Right cardiac atrium (tissue), 5 donors: Measurements from ENCODE around the gene NPFF. TPM values are rescaled to one million over a fixed set of nuclear protein-coding genes. Genes with fewer than 3 reads are reported as not detected.
"Not testable (repeated sequence)": the region's sequence is repeated elsewhere in the genome, so short reads cannot be mapped to it uniquely, and the experiment has no call there.

ENCODE experiments used
- ATAC-seq, 2 donors: fragments of 200-7000 bp; cut with Tn5 transposase; one replicate each; pipeline versions ENCODE4 v1.8.0 to v1.9.1; 2020; ENCODE audit warnings: moderate library complexity in 2 of 2, mild to moderate bottlenecking in 1 of 2
- DNase-seq, 3 donors: peaks; one replicate each; pipeline ENCODE4 v3.0.0-alpha.2; 2020
- H3K27ac ChIP-seq: one replicate; pipeline ENCODE4 v1.5.1; 2013; ENCODE audit warnings: mild to moderate bottlenecking, low read length, control low read depth, moderate library complexity
- H3K27me3 ChIP-seq: one replicate; pipeline ENCODE4 v1.6.1; 2013; ENCODE audit not compliant: control insufficient read depth, insufficient read depth
- H3K4me1 ChIP-seq: one replicate; pipeline ENCODE4 v1.6.1; 2013; ENCODE audit warnings: low read length; ENCODE audit not compliant: control insufficient read depth, insufficient read depth
- H3K4me3 ChIP-seq: one replicate; pipeline ENCODE4 v1.5.1; 2013; ENCODE audit warnings: low read length, control low read depth
- H3K9me3 ChIP-seq: one replicate; pipeline ENCODE4 v1.6.1; 2013; ENCODE audit warnings: low read length; ENCODE audit not compliant: control insufficient read depth
- WGBS: extraction: QIAGEN DNeasy Blood & Tissue Kit; methylation state at CpG from one replicate; pipeline ENCODE4 v1.1.7; 2013; 5-methylcytosine and 5-hydroxymethylcytosine counted together
- intact Hi-C, 4 donors: fragments of 100-400 bp; cut with DNase I; formaldehyde crosslinking; loops; one replicate each; pipeline versions ENCODE4 v1.11.0 to v1.14.0; 2022 to 2023
- long read RNA-seq, 4 donors: library from polyadenylated mRNA; unstranded; transcript quantifications; one replicate each; pipeline ENCODE4 v2.0.0, GENCODE V29; 2020 to 2021
- polyA plus RNA-seq: library from polyadenylated mRNA; stranded (reverse); fragments of 200-250 nt; gene quantifications from one replicate; pipeline ENCODE4 v1.2.3, GENCODE V29; 2013
- total RNA-seq, 4 donors: library from RNA; stranded (reverse); fragmentation: NEBNext Ultra II Directional; extraction: Animal tissue kit (Norgen Biotek cat#: 25700); gene quantifications; one replicate each; pipeline ENCODE4 v1.2.1, GENCODE V29; 2021
- donor health status: healthy with polysubstance abuse.
- donor health status: DM: no; HTN: yes; CAD: no.
- donor health status: DM: no; HTN: no; CAD: no.
- donor health status: DM: no; HTN: yes; CAD: no; lungs with severe emphysema.
- donor health status: DM: yes; HTN: yes; CAD: no.

The NPFF gene, protein sequence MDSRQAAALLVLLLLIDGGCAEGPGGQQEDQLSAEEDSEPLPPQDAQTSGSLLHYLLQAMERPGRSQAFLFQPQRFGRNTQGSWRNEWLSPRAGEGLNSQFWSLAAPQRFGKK
- total RNA-seq (not detected), polyA plus RNA-seq (not detected)
- long read RNA-seq, donor 1, result 0 reads
- long read RNA-seq, donor 2, result 0 reads
- long read RNA-seq, donor 3, result 0 reads
- long read RNA-seq, donor 4, result 0 reads

DNA sequence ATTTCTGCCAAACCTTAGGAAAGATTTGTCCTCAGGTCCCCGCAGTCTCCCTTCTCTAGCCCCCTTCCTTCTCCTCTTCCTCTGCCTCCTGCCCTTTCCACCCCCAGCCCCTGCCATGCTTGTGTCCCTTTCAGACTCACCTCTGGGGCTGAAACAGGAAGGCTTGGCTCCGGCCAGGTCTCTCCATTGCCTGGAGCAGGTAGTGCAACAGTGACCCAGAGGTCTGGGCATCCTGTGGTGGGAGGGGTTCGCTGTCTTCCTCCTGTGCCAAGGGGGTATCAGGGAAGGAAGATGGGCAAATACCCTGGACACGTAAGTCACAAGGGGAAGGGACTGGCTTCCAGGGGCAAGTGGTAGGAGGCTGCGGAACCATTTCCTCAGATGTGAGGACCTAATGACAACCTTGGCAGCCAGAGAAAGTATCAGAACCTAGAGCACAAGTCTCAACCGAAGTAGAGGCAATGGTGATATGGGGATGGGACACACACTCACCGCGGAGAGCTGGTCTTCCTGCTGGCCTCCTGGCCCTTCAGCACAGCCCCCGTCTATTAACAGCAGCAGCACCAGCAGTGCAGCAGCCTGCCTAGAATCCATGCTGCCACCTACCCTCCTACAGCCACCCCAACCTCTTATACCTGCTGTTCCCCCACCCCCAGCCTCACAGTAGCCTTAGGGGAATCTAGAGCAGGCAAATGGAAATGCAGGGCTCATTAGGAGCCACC lies at the start of gene NPFF:
Gene NPFF, minus strand, starts transcription at position 604 of the 722 bp plus-strand sequence. Its CDS starts 10 bp downstream, at position 594.
- intact Hi-C loops, result loop anchor here (5.0 to 10.0 kb wide), 3 partner anchors 52 to 182 kb away; partner anchors contain the start of genes AAAS (in 3 of the 4) and PCBP2 (in 1 of the 4)
- H3K4me1 ChIP-seq, result peaks cover 2% of the 10 kb centered on the region
- H3K27me3 ChIP-seq, result no peaks in the 10 kb centered on the region
- H3K27ac ChIP-seq, result no peak within 1 kb of the TSS
- H3K9me3 ChIP-seq, result no peaks in the 10 kb centered on the region
- WGBS, result 84% methylated on average over 9 of the region's 9 CpGs
- no peak within 1 kb of the TSS for H3K4me3 ChIP-seq
- peak in 1 of 3 donors; percentile 40 for DNase-seq
- ATAC-seq, result no peak

DNA sequence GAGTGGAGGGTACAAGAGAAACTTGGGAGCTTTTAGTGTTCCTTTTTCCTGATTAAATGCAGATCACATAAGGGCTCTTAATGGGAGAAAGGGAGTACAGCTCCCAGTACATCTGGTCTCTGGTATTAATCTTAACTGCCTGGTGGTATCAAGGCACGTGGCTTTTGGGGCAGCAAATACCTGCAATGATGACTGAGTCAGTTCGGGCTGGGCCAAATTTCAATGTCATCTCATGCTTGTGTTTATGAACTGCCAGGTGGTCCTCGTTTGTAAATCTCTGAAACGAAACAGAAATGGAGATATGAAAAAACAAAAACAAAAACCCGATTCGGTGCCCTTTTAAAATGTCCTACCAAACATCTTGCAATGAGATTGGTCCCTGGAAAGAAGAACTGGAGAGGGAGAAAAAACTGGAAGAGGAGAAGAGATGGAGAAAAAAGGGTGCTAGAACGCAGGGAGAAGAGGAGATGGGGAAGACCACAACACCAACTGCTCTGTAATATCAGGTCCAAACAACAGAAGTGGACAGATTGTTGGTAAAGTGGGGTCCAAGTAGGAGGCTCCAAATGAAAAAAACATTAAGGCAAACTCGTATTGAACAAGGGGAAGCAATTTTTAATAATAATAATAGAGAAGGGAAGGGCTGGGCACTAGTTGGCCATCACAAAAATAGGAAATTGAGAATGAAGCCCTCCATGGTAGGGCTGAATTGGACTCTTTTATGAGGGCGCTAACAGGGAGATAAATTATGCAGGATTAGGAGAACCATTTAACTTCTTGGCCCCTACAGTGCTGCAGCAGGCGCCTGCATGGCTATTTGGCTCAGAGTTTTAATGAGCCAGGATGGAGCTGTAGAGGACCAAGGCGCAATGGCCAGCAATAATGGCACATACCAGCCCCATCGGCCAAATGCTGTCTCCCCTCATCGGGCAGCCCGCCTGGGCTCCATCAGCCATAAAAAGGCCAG lies 45.4 kb upstream of the NPFF start:
- Histone ChIP-seq H3K27ac (no peak overlapping the region), H3K9me3 (no peaks in the 10 kb centered on the region), H3K4me1 (peaks cover 3% of the 10 kb centered on the region), H3K4me3 (no peak overlapping the region), H3K27me3 (no peaks in the 10 kb centered on the region)
- intact Hi-C loops, result no loop called here
- WGBS, result 87% methylated on average over 14 of the region's 14 CpGs
- ATAC-seq (no peak), DNase-seq (no peak)

DNA sequence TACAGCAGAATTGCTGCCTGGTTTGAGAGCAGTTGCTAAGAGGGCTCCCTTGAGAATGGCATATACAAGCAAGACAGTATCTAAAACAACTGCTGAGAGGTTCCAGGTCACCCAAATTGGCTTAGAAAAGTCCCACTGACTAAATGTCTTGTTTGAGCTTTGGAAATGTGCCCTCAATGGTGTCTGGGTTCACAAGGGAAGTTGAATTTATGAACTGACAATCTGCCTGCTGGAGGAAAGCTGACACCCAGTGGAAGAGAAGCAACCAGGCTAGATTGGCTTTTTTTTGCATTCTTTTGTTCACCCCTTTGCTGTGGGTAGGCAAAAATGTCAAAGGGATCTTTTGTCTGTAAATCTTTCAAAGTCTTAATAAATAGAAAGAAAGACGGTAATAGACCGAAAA lies 44.6 kb upstream of the NPFF start:
- H3K9me3 ChIP-seq, result no peaks in the 10 kb centered on the region
- H3K4me1 ChIP-seq, result peaks cover 3% of the 10 kb centered on the region
- no peaks in the 10 kb centered on the region for H3K27me3 ChIP-seq
- H3K27ac ChIP-seq, result no peak overlapping the region
- no peak for DNase-seq
- intact Hi-C loops, result no loop called here
- ATAC-seq, result no peak
- 90% methylated on average over 2 of the region's 2 CpGs for WGBS
- no peak overlapping the region for H3K4me3 ChIP-seq

DNA sequence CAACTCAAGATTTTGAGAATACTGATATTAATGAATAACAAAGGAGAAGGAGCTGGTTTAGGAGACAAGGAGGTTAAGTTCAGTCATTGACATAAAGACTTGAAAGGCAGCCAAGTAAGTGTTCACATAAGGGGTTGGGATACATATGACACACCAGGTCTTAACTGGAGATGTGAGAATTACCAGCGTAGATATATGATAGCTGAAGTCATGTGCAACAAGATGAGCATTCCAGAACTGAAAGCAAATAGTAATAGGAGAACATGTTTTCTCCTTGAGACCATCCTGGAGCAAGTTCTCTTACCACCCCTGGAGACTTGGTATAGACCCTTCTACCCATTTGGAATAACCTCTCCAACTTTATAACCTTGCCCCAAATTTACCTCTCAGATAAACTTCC lies 43.3 kb upstream of the NPFF start:
- Histone ChIP-seq H3K27me3 (no peaks in the 10 kb centered on the region), H3K9me3 (no peaks in the 10 kb centered on the region), H3K4me1 (peaks cover 2% of the 10 kb centered on the region), H3K27ac (no peak overlapping the region), H3K4me3 (no peak overlapping the region)
- 67% methylated on average over 1 of the region's 1 CpG for WGBS
- DNase-seq, result no peak
- intact Hi-C loops, result no loop called here
- no peak for ATAC-seq

DNA sequence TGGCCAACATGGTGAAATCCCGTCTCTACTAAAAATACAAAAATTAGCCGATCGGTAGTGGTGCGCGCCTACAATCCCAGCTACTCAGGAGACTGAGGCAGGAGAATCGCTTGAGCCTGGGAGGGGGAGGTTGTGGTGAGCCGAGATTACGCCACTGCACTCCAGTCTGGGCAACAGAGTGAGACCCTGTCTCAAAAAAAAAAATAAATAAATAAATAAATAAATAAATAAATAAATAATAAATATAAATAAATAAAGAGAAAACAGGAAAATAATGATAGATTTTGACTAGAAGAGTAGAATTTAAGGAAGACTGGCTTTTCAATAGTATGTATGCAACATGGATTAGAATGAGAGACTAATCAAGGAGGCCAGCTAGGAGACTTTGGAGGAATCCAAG lies 42.8 kb upstream of the NPFF start:
- H3K4me1 ChIP-seq, H3K27me3 ChIP-seq, H3K9me3 ChIP-seq, H3K4me3 ChIP-seq, DNase-seq, H3K27ac ChIP-seq, ATAC-seq, intact Hi-C loops: not testable (repeated sequence)
- 99% methylated on average over 8 of the region's 8 CpGs for whole genome bisulfite sequencing

DNA sequence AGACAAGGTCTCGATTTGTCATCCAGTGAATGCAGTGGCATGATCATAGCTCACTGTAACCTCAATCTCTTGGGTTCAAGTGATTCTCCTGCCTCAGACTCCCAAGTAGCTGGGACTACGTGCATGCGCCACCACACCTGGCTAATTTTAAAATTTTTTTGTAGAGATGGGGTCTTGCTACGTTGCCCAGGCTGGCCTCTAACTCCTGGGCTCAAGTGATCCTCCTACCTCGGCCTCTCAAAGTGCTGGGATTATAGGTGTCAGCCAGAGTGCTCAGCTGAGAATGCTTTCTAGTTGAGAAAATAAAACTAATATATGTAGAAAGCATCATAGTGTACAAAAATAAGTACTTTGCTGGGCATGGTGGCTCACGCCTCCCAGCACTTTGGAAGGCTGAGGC lies 41.1 kb upstream of the NPFF start:
- intact Hi-C loops, result loop anchor here in 2 of 4 donors (5.0 to 10.0 kb wide), 2 partner anchors 124 to 126 kb away; partner anchors contain the start of gene ATP5MC2 (in 1 of the 2)
- not testable (repeated sequence) for H3K4me1 ChIP-seq, H3K9me3 ChIP-seq, H3K27ac ChIP-seq, ATAC-seq, H3K27me3 ChIP-seq, H3K4me3 ChIP-seq, DNase-seq
- 97% methylated on average over 6 of the region's 6 CpGs for WGBS

DNA sequence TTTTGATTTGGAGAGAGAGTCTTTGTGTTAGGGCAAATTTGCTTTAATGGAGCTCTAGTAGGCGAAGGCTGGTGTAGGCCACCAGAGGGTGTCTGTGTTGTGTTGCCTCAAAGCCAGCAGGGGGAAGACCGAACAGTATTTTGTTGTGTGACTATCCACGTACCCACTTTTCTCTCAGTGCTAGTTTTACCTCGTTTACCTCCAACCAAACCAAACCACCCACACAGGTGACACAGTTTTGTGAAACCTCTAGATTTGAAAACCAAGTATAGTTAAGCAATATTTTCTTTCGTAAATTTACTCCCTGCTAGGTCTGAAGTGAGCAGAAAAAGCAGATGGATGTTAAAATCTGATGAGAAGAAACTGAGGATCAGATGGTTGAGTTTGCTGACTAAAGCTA lies 36.3 kb upstream of the NPFF start:
- WGBS, result 24% methylated on average over 5 of the region's 5 CpGs
- Histone ChIP-seq H3K4me3 (no peak overlapping the region), H3K27ac (peak overlapping the region; percentile 70), H3K27me3 (no peaks in the 10 kb centered on the region), H3K4me1 (no peaks in the 10 kb centered on the region), H3K9me3 (no peaks in the 10 kb centered on the region)
- ATAC-seq (peak; percentile 85 to 90), DNase-seq (peak; percentile 49 to 79 (median 74))
- intact Hi-C loops, result loop anchor here in 3 of 4 donors (5.0 to 10.0 kb wide), 3 partner anchors 129 to 134 kb away; partner anchors contain the start of gene ATP5MC2 (in 2 of the 3)

DNA sequence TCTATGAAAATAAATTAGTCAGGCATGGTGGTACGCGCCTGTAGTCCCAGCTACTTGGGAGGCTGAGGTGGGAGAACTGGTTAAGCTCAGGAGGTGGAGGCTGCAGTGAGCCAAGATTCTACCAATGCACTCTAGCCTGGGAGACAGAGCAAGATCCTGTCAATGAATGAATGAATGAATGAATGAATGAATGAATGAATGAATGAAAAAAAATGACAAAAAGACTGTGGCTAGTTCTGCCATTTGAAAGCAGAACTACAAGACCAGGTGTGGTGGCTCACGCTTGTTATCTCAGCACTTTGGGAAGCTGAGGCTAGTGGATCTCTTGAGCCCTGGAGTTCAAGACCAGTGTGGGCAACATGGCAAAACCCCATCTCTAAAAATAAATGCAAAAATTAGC lies 32.2 kb upstream of the NPFF start:
- intact Hi-C loops, result no loop called here
- Histone ChIP-seq H3K27ac (no peak overlapping the region), H3K9me3 (no peaks in the 10 kb centered on the region), H3K4me3 (no peak overlapping the region), H3K27me3 (no peaks in the 10 kb centered on the region), H3K4me1 (no peaks in the 10 kb centered on the region)
- WGBS, result 100% methylated on average over 3 of the region's 3 CpGs
- no peak for DNase-seq
- no peak for ATAC-seq

DNA sequence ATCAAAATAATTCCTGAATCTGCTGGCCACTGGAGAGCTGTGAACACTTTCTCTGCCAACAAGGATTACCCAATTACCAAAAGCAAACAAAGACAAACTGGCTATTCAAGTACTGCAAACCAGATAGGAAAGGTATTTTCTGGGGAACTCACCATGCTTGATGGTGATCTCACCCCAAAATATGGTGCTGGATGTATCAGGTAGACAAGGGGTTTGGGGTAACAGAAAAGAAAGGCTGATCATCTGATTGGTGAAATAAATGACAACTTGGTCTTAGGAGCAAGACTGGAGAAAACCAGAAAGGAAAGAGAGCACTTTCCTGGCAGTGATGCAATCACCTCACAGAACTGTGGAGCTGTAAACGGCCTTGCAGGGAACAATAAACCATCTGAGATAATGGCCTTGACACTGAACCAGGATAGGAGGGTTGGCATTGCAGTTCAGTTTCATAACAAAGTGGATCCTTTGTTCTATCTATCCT lies 31.0 kb upstream of the NPFF start:
- no peak overlapping the region for H3K27ac ChIP-seq
- H3K4me3 ChIP-seq, result no peak overlapping the region
- intact Hi-C loops, result no loop called here
- WGBS, result 9% methylated on average over 1 of the region's 1 CpG
- ATAC-seq, result peak; percentile 73 to 78
- no peaks in the 10 kb centered on the region for H3K4me1 ChIP-seq
- DNase-seq, result no peak
- H3K9me3 ChIP-seq, result no peaks in the 10 kb centered on the region
- H3K27me3 ChIP-seq, result no peaks in the 10 kb centered on the region

DNA sequence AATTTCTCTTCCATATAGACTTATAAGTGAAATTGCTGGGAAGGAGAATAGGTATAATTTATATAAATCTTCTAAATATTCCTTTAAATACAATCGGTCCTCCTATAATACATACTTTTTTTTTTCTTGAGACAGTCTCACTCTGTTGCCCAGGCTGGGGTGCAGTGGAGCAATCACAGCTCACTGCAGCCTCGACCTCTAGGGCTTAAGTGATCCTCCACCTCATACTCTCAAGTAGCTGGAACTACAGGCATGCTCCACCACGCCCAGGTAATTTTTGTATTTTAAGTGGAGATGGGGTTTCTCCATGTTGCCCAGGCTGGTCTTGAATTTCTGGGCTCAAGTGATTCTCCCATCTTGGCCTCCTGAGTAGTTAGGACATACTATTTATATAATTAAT lies 29.7 kb upstream of the NPFF start:
- H3K9me3 ChIP-seq, result no peaks in the 10 kb centered on the region
- no peak overlapping the region for H3K4me3 ChIP-seq
- DNase-seq, result no peak
- WGBS, result 92% methylated on average over 3 of the region's 3 CpGs
- no peak overlapping the region for H3K27ac ChIP-seq
- no peak for ATAC-seq
- H3K27me3 ChIP-seq, result no peaks in the 10 kb centered on the region
- intact Hi-C loops, result no loop called here
- H3K4me1 ChIP-seq, result peaks cover 3% of the 10 kb centered on the region
